H9 (cell line): ENCODE data around the gene CHD9. TPM values are rescaled to one million over a fixed set of nuclear protein-coding genes. Genes with fewer than 3 reads are reported as not detected.
A peak's percentile ranks its signal among the peaks of the same experiment; 100 is the strongest.

ENCODE experiments used
- DNase-seq: peaks from one replicate; pipeline ENCODE4 v3.0.0-alpha.2; 2017
- H2AFZ ChIP-seq: one replicate; pipeline ENCODE4 v1.6.1; 2013; ENCODE audit warnings: mild to moderate bottlenecking, low read length, control low read depth, moderate library complexity
- H2AK5ac ChIP-seq: 2 replicates; pipeline ENCODE4 v1.6.1; 2013; ENCODE audit warnings: low read length, control low read depth, mixed read lengths; ENCODE audit not compliant: insufficient read length
- H2BK120ac ChIP-seq: one replicate; pipeline ENCODE4 v1.6.1; 2013; ENCODE audit warnings: low read depth, mild to moderate bottlenecking, low read length, control low read depth, inconsistent platforms; ENCODE audit not compliant: poor library complexity, severe bottlenecking
- H2BK12ac ChIP-seq: 2 replicates; pipeline ENCODE4 v1.6.1; 2013; ENCODE audit warnings: low read length, control low read depth, mixed read lengths, low read depth; ENCODE audit not compliant: insufficient read length
- H2BK15ac ChIP-seq: 2 replicates; pipeline ENCODE4 v1.6.1; 2013; ENCODE audit warnings: low read depth, low read length, control low read depth
- H2BK20ac ChIP-seq: one replicate; pipeline ENCODE4 v1.6.1; 2013; ENCODE audit warnings: low read depth, mild to moderate bottlenecking, low read length, control low read depth, inconsistent platforms; ENCODE audit not compliant: poor library complexity, severe bottlenecking
- H2BK5ac ChIP-seq: 2 replicates; pipeline ENCODE4 v1.6.1; 2013; ENCODE audit warnings: low read length, control low read depth, mixed read lengths; ENCODE audit not compliant: insufficient read length
- H3K14ac ChIP-seq: 2 replicates; pipeline ENCODE4 v1.6.1; 2013; ENCODE audit warnings: low read length, control low read depth; ENCODE audit not compliant: insufficient read depth
- H3K18ac ChIP-seq: 2 replicates; pipeline ENCODE4 v1.6.1; 2013; ENCODE audit warnings: low read depth, mild to moderate bottlenecking, mixed read lengths, low read length, control low read depth; ENCODE audit not compliant: insufficient read length
- H3K23ac ChIP-seq: 2 replicates; pipeline ENCODE4 v1.6.1; 2013; ENCODE audit warnings: low read length, control low read depth, mixed read lengths, low read depth; ENCODE audit not compliant: insufficient read length
- H3K23me2 ChIP-seq: 2 replicates; pipeline ENCODE4 v1.6.1; 2013; ENCODE audit warnings: low read depth, mild to moderate bottlenecking, mixed read lengths, low read length, control low read depth; ENCODE audit not compliant: insufficient read length, poor library complexity, severe bottlenecking
- H3K27ac ChIP-seq: 2 replicates; pipeline ENCODE4 v1.5.1; 2013; ENCODE audit warnings: low read length, control low read depth, mixed read lengths, low read depth; ENCODE audit not compliant: insufficient read length
- H3K27me3 ChIP-seq: 2 replicates; pipeline ENCODE4 v1.6.1; 2013; ENCODE audit warnings: low read length, control low read depth, inconsistent platforms; ENCODE audit not compliant: insufficient read depth
- H3K4ac ChIP-seq: 2 replicates; pipeline ENCODE4 v1.6.1; 2013; ENCODE audit warnings: low read depth, mild to moderate bottlenecking, control low read depth, inconsistent platforms, low read length, moderate library complexity
- H3K4me1 ChIP-seq: 2 replicates; pipeline ENCODE4 v1.6.1; 2013; ENCODE audit warnings: low read length, control low read depth, inconsistent platforms; ENCODE audit not compliant: insufficient read depth
- H3K4me2 ChIP-seq: 2 replicates; pipeline ENCODE4 v1.6.1; 2013; ENCODE audit warnings: low read length, control low read depth, mixed read lengths; ENCODE audit not compliant: insufficient read length, insufficient read depth
- H3K56ac ChIP-seq: 2 replicates; pipeline ENCODE4 v1.6.1; 2013; ENCODE audit warnings: low read depth, mild to moderate bottlenecking, mixed read lengths, low read length, control low read depth; ENCODE audit not compliant: insufficient read length
- H3K79me1 ChIP-seq: 2 replicates; pipeline ENCODE4 v1.6.1; 2013; ENCODE audit warnings: low read depth, mild to moderate bottlenecking, moderate library complexity, low read length, control low read depth, inconsistent platforms; ENCODE audit not compliant: insufficient read depth, poor library complexity, severe bottlenecking
- H3K79me2 ChIP-seq: 2 replicates; pipeline ENCODE4 v1.6.1; 2013; ENCODE audit warnings: low read length, control low read depth, inconsistent platforms; ENCODE audit not compliant: insufficient read depth
- H3K9ac ChIP-seq: 2 replicates; pipeline ENCODE4 v1.6.1; 2013; ENCODE audit warnings: low read length, control low read depth, mixed read lengths; ENCODE audit not compliant: insufficient read length; ENCODE audit errors: extremely low read depth
- H3K9me3 ChIP-seq: one replicate; pipeline ENCODE4 v1.6.1; 2013; ENCODE audit warnings: low read depth, low read length, inconsistent platforms; ENCODE audit not compliant: control insufficient read depth
- H3T11ph ChIP-seq: one replicate; pipeline ENCODE4 v1.6.1; 2013; ENCODE audit warnings: mild to moderate bottlenecking, low read length, control low read depth, inconsistent platforms
- H4K20me1 ChIP-seq: one replicate; pipeline ENCODE4 v1.6.1; 2013; ENCODE audit not compliant: control insufficient read depth, insufficient read length, insufficient read depth
- H4K5ac ChIP-seq: 2 replicates; pipeline ENCODE4 v1.6.1; 2013; ENCODE audit warnings: low read depth, mild to moderate bottlenecking, mixed read lengths, low read length, control low read depth; ENCODE audit not compliant: insufficient read length
- H4K8ac ChIP-seq: replicated peaks from 2 replicates; pipeline ENCODE4 v1.6.1; 2013; ENCODE audit warnings: low read length, control low read depth, mixed read lengths, low read depth; ENCODE audit not compliant: insufficient read length
- H4K91ac ChIP-seq: 2 replicates; pipeline ENCODE4 v1.6.1; 2013; ENCODE audit warnings: low read depth, mild to moderate bottlenecking, moderate library complexity, mixed read lengths, low read length, control low read depth; ENCODE audit not compliant: insufficient read length
- H3K27ac Mint-ChIP-seq, 3 experiments: 2 replicates in 2 of 3; 3 replicates in 1 of 3; pipeline ENCODE4 v1.8.0; 2020 to 2021; ENCODE audit warnings: mixed read lengths in 3 of 3, mild to moderate bottlenecking in 1 of 3, moderate library complexity in 1 of 3
- H3K27me3 Mint-ChIP-seq: 2 replicates; pipeline ENCODE4 v1.8.0; 2021; ENCODE audit warnings: low read depth, mild to moderate bottlenecking, moderate library complexity, mixed read lengths
- H3K36me3 Mint-ChIP-seq, 3 experiments: 2 replicates in 2 of 3; 3 replicates in 1 of 3; pipeline ENCODE4 v1.8.0; 2020 to 2021; ENCODE audit warnings: low read depth in 3 of 3, mixed read lengths in 3 of 3; ENCODE audit not compliant: insufficient read depth in 1 of 3
- H3K4me1 Mint-ChIP-seq, 2 experiments: 2 replicates each; pipeline ENCODE4 v1.8.0; 2020; ENCODE audit warnings: mixed read lengths in 2 of 2
- H3K4me3 Mint-ChIP-seq, 2 experiments: 2 replicates in 1 of 2; 3 replicates in 1 of 2; pipeline ENCODE4 v1.8.0; 2020 to 2021; ENCODE audit warnings: mild to moderate bottlenecking in 2 of 2, mixed read lengths in 2 of 2, moderate library complexity in 1 of 2
- H3K9me3 Mint-ChIP-seq, 2 experiments: 2 replicates in 1 of 2; 3 replicates in 1 of 2; pipeline ENCODE4 v1.8.0; 2020; ENCODE audit warnings: mild to moderate bottlenecking in 2 of 2, mixed read lengths in 2 of 2, moderate library complexity in 1 of 2
- WGBS: extraction: QIAGEN DNeasy Blood & Tissue Kit; methylation state at CpG from one replicate; pipeline ENCODE4 v1.1.7; 2013; ENCODE audit warnings: missing lambda C conversion rate, low lambda C conversion rate, mixed read lengths; ENCODE audit not compliant: insufficient read length; ENCODE audit errors: extremely low coverage; 5-methylcytosine and 5-hydroxymethylcytosine counted together
- total RNA-seq: library from RNA; stranded (reverse); gene quantifications from 2 replicates; pipeline ENCODE4 v1.2.1, GENCODE V29; 2021
- TF ChIP-seq, protein P1 (sequence below): fragments of 200-600 bp; sonication (generic); conservative IDR thresholded peaks from 3 replicates; pipeline ENCODE4 v1.8.0; 2021; ENCODE audit warnings: antibody characterized with exemption, mild to moderate bottlenecking

Gene CHD9
- total RNA-seq, 1 experiment from 2014 or later: 46.2 TPM

GRCh38 chr16:53378138-53378537 lies 323.3 kb downstream of the CHD9 start:
- no peak overlapping the region for H3K23ac ChIP-seq
- no peak overlapping the region for H2BK12ac ChIP-seq
- Mint-ChIP-seq H3K9me3 (peaks cover 10 to 15% of the 10 kb centered on the region in 2 experiments), H3K4me3 (no peak overlapping the region), H3K27ac (peak overlapping the region in 1 of 3 experiments; percentile 86; a peak in 2 of 7 replicates), H3K27me3 (no peaks in the 10 kb centered on the region), H3K4me1 (peaks cover 0 to 8% of the 10 kb centered on the region in 2 experiments; a peak in 3 of 4 replicates), H3K36me3 (peaks cover 4 to 8% (median 4%) of the 10 kb centered on the region in 3 experiments; a peak in 6 of 7 replicates)
- H2AFZ ChIP-seq: no peak overlapping the region
- no peaks in the 10 kb centered on the region for H4K20me1 ChIP-seq
- no peak overlapping the region for H3K9ac ChIP-seq
- H3K79me1 ChIP-seq: no peaks in the 10 kb centered on the region
- no peak overlapping the region for H3K18ac ChIP-seq
- H3K79me2 ChIP-seq: no peaks in the 10 kb centered on the region
- H4K5ac ChIP-seq: no peak overlapping the region
- no peak overlapping the region for H4K91ac ChIP-seq
- DNase-seq: no peak
- H3K23me2 ChIP-seq: no peaks in the 10 kb centered on the region
- no peak overlapping the region for H3K27ac ChIP-seq
- H3K9me3 ChIP-seq: no peaks in the 10 kb centered on the region
- no peak overlapping the region for H3K14ac ChIP-seq
- no peak overlapping the region for H3K4ac ChIP-seq
- H2BK20ac ChIP-seq: no peak overlapping the region
- no peak overlapping the region for H2BK15ac ChIP-seq
- WGBS: no CpG with 5 or more reads among the region's 5 CpGs
- H3K27me3 ChIP-seq: no peaks in the 10 kb centered on the region
- H4K8ac ChIP-seq: no peak overlapping the region
- no peak overlapping the region for H3K4me2 ChIP-seq
- no peak overlapping the region for H2BK5ac ChIP-seq
- TF ChIP-seq, protein P1, sequence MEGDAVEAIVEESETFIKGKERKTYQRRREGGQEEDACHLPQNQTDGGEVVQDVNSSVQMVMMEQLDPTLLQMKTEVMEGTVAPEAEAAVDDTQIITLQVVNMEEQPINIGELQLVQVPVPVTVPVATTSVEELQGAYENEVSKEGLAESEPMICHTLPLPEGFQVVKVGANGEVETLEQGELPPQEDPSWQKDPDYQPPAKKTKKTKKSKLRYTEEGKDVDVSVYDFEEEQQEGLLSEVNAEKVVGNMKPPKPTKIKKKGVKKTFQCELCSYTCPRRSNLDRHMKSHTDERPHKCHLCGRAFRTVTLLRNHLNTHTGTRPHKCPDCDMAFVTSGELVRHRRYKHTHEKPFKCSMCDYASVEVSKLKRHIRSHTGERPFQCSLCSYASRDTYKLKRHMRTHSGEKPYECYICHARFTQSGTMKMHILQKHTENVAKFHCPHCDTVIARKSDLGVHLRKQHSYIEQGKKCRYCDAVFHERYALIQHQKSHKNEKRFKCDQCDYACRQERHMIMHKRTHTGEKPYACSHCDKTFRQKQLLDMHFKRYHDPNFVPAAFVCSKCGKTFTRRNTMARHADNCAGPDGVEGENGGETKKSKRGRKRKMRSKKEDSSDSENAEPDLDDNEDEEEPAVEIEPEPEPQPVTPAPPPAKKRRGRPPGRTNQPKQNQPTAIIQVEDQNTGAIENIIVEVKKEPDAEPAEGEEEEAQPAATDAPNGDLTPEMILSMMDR: no peak
- no peak overlapping the region for H2AK5ac ChIP-seq
- H3K4me1 ChIP-seq: no peaks in the 10 kb centered on the region
- H3K56ac ChIP-seq: no peak overlapping the region
- H2BK120ac ChIP-seq: no peak overlapping the region
- H3T11ph ChIP-seq: no peak overlapping the region

Other genes with a start within 250 kb of the CHD9 start
- 2.6 and 3.3 TPM in 2 replicates for gene CHD9NB, start 2.1 kb upstream of the CHD9 start, total RNA-seq